ENCODE measurements around the gene EFCAB6.

GRCh38 chr22:43682851-43683250, 129.3 kb downstream of the EFCAB6 start:
- no peak for TF ChIP-seq MAX (IDR thresholded peaks at IDR 0.05)
- no peak for TF ChIP-seq CEBPB (IDR thresholded peaks at IDR 0.05)
- no peak for TF ChIP-seq YY1 (IDR thresholded peaks at IDR 0.05; ENCODE audit: low read depth)

Measured in Ishikawa (cell line).